GM18907 (cell line): ENCODE measurements around the gene NUP85.
"Not testable (repeated sequence)": the region's sequence is repeated elsewhere in the genome, so short reads cannot be mapped to it uniquely, and the experiment has no call there.

Experiments used
- ATAC-seq: cut with Tn5 transposase; IDR thresholded peaks from one replicate; pipeline ENCODE4 v1.9.1; 2021; ENCODE audit warnings: mild to moderate bottlenecking, moderate library complexity; ENCODE audit not compliant: unreplicated experiment

The NUP85 gene

GRCh38 chr17:75194879-75195278 lies 10.6 kb upstream of the NUP85 start:
- ATAC-seq: no peak

- ATAC-seq: no peak
Observed at GRCh38 chr17:75199886-75200618, 5.4 kb upstream of the NUP85 start.

GRCh38 chr17:75205793-75206163 lies 299 bp downstream of the NUP85 start:
- ATAC-seq: no peak

GRCh38 chr17:75207050-75207407 lies 1.6 kb downstream of the NUP85 start:
- not testable (repeated sequence) for ATAC-seq

- ATAC-seq: no peak
Observed at GRCh38 chr17:75207760-75208159, 2.3 kb downstream of the NUP85 start.

- ATAC-seq: no peak
Observed at GRCh38 chr17:75208161-75208560, 2.7 kb downstream of the NUP85 start.

- ATAC-seq: no peak
Observed at GRCh38 chr17:75209061-75209460, 3.6 kb downstream of the NUP85 start.

GRCh38 chr17:75218131-75218530 lies 12.7 kb downstream of the NUP85 start:
- no peak for ATAC-seq

GRCh38 chr17:75219815-75220214 lies 14.3 kb downstream of the NUP85 start:
- ATAC-seq: no peak

- ATAC-seq: no peak
Observed at GRCh38 chr17:75225016-75225415, 19.5 kb downstream of the NUP85 start.

- ATAC-seq: no peak
Observed at GRCh38 chr17:75227729-75228128, 22.2 kb downstream of the NUP85 start.

GRCh38 chr17:75228305-75228704 lies 22.8 kb downstream of the NUP85 start:
- no peak for ATAC-seq

- no peak for ATAC-seq
Observed at GRCh38 chr17:75228847-75229246, 23.4 kb downstream of the NUP85 start.

- ATAC-seq: no peak
Observed at GRCh38 chr17:75231071-75231470, 25.6 kb downstream of the NUP85 start.

GRCh38 chr17:75231741-75232464 lies 26.4 kb downstream of the NUP85 start:
- no peak for ATAC-seq

- no peak for ATAC-seq
Observed at GRCh38 chr17:75232786-75233185, 27.3 kb downstream of the NUP85 start.

GRCh38 chr17:75237100-75238014 lies 31.9 kb downstream of the NUP85 start:
- no peak for ATAC-seq

GRCh38 chr17:75238020-75238580 lies 32.6 kb downstream of the NUP85 start:
- no peak for ATAC-seq

GRCh38 chr17:75238684-75239191 lies 33.3 kb downstream of the NUP85 start:
- ATAC-seq: no peak

- no peak for ATAC-seq
Observed at GRCh38 chr17:75239214-75239613, 33.7 kb downstream of the NUP85 start.

- no peak for ATAC-seq
Observed at GRCh38 chr17:75239778-75240393, 34.4 kb downstream of the NUP85 start.
